Panc1 (cell line): ENCODE results near the gene SSBP3. TPM values are rescaled to one million over a fixed set of nuclear protein-coding genes. Genes with fewer than 3 reads are reported as not detected.

ENCODE experiments used
- ATAC-seq: fragments of 200-7000 bp; cut with Tn5 transposase; 2 replicates; pipeline ENCODE4 v1.9.1; 2020; ENCODE audit warnings: mild to moderate bottlenecking, moderate library complexity
- BruUV-seq: library from RNA; stranded (reverse); fragments of 400-500 nt; replicated peaks from 2 replicates; lab custom pipeline; 2021; lab: Mats Ljungman, UMichigan
- CTCF ChIA-PET: fragments of 300-600 bp; sonication (Branson Sonifier 250); formaldehyde crosslinking; loops from one replicate; lab custom pipeline; 2022; ENCODE audit warnings: antibody characterized with exemption; lab: Charles Lee
- POLR2A ChIA-PET: fragments of 300-600 bp; sonication (Branson Sonifier 250); formaldehyde crosslinking; loops from one replicate; lab custom pipeline; 2022; ENCODE audit warnings: antibody characterized with exemption; lab: Charles Lee
- DNase-seq: peaks from one replicate; pipeline ENCODE4 v3.0.0-alpha.2; 2010; ENCODE audit warnings: low read depth, low spot score
- H3K27ac ChIP-seq: 2 replicates; pipeline ENCODE4 v1.5.1; 2011; ENCODE audit warnings: mild to moderate bottlenecking, low read length, inconsistent platforms
- H3K27me3 ChIP-seq: fragments of 200-500 bp; sonication (Bioruptor generic); 2 replicates; pipeline ENCODE4 v1.6.0; 2014; ENCODE audit warnings: low read length, inconsistent platforms; ENCODE audit not compliant: control insufficient read depth, insufficient read depth
- H3K36me3 ChIP-seq: fragments of 200-500 bp; sonication (Bioruptor generic); 2 replicates; pipeline ENCODE4 v1.5.1; 2014; ENCODE audit warnings: inconsistent platforms, mild to moderate bottlenecking, low read length, moderate library complexity; ENCODE audit not compliant: control insufficient read depth, insufficient read depth
- H3K4me1 ChIP-seq: 2 replicates; pipeline ENCODE4 v1.5.1; 2011; ENCODE audit warnings: inconsistent platforms, mild to moderate bottlenecking, low read length, moderate library complexity; ENCODE audit not compliant: control insufficient read depth, insufficient read depth
- H3K4me3 ChIP-seq, 2 experiments: 2 replicates each; pipeline ENCODE4 v1.5.1; 2011 to 2012; ENCODE audit warnings: low read depth in 2 of 2, low read length in 2 of 2, mild to moderate bottlenecking in 2 of 2, inconsistent platforms in 1 of 2, moderate library complexity in 1 of 2
- H3K9me3 ChIP-seq: fragments of 200-500 bp; sonication (Bioruptor generic); 2 replicates; pipeline ENCODE4 v1.5.1; 2014; ENCODE audit warnings: low read depth, mild to moderate bottlenecking, inconsistent platforms, low read length, moderate library complexity; ENCODE audit not compliant: control insufficient read depth, insufficient read depth
- POLR2AphosphoS5 ChIP-seq: IDR thresholded peaks from 2 replicates; pipeline ENCODE4 v1.6.1; 2012; ENCODE audit warnings: mild to moderate bottlenecking, low read depth, low read length, moderate library complexity
- REST ChIP-seq, 2 experiments: IDR thresholded peaks; 2 replicates each; pipeline ENCODE4 v1.6.1; 2011 to 2012; ENCODE audit warnings: low read depth in 2 of 2, control low read depth in 1 of 2, low read length in 1 of 2, mild to moderate bottlenecking in 1 of 2, moderate library complexity in 1 of 2; ENCODE audit not compliant: insufficient read depth in 1 of 2
- SIN3A ChIP-seq: IDR thresholded peaks from 2 replicates; pipeline ENCODE4 v1.6.1; 2012; ENCODE audit warnings: low read depth, mild to moderate bottlenecking, low read length, moderate library complexity, borderline replicate concordance; ENCODE audit not compliant: insufficient read depth
- TCF7L2 ChIP-seq: IDR thresholded peaks from 2 replicates; pipeline ENCODE4 v1.6.1; 2011; ENCODE audit warnings: mild to moderate bottlenecking, low read depth, low read length, inconsistent platforms
- in situ Hi-C: cut with HindIII; loops from 2 replicates; pipeline ENCODE4 v1.10.0; 2016; ENCODE audit warnings: low sequenced_read_pairs, low pct_unique_long_range_greater_than_20kb
- intact Hi-C: fragments of 100-400 bp; cut with micrococcal nuclease; formaldehyde crosslinking; loops from one replicate; pipeline ENCODE4 v1.10.0; 2022; ENCODE audit not compliant: unreplicated experiment
- total RNA-seq: library from RNA; stranded (reverse); gene quantifications from one replicate; pipeline ENCODE4 v1.2.1, GENCODE V29; 2021; ENCODE audit not compliant: unreplicated experiment
- TF ChIP-seq, protein P1 (sequence below): fragments of 450-650 bp; IDR thresholded peaks from 2 replicates; pipeline ENCODE4 v1.5.1; 2017; ENCODE audit warnings: mild to moderate bottlenecking

SSBP3 gene
- total RNA-seq, 1 experiment from 2014 or later = 22.5 TPM

GRCh38 chr1:54262244-54262643, 143.9 kb downstream of the SSBP3 start:
- intact Hi-C loops = no loop called here

GRCh38 chr1:54260810-54261209, 145.4 kb downstream of the SSBP3 start:
- intact Hi-C loops = no loop called here
- CTCF ChIA-PET = interaction anchor here (0.6 kb wide), 1 partner anchor 228 kb away, joined by 3 read pairs; no protein-coding TSS in a partner anchor
- H3K9me3 ChIP-seq = no peaks in the 10 kb centered on the region
- H3K36me3 ChIP-seq = no peaks in the 10 kb centered on the region
- H3K4me3 ChIP-seq = no peak overlapping the region
- H3K27me3 ChIP-seq = no peaks in the 10 kb centered on the region
- ATAC-seq (no peak), DNase-seq (no peak)
- in situ Hi-C loops = no loop called here
- TF ChIP-seq, protein P1, sequence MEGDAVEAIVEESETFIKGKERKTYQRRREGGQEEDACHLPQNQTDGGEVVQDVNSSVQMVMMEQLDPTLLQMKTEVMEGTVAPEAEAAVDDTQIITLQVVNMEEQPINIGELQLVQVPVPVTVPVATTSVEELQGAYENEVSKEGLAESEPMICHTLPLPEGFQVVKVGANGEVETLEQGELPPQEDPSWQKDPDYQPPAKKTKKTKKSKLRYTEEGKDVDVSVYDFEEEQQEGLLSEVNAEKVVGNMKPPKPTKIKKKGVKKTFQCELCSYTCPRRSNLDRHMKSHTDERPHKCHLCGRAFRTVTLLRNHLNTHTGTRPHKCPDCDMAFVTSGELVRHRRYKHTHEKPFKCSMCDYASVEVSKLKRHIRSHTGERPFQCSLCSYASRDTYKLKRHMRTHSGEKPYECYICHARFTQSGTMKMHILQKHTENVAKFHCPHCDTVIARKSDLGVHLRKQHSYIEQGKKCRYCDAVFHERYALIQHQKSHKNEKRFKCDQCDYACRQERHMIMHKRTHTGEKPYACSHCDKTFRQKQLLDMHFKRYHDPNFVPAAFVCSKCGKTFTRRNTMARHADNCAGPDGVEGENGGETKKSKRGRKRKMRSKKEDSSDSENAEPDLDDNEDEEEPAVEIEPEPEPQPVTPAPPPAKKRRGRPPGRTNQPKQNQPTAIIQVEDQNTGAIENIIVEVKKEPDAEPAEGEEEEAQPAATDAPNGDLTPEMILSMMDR = no peak
- TF ChIP-seq REST (IDR thresholded peaks at IDR 0.05; ENCODE audit: insufficient read depth in 1 of 2, low read depth in 2 of 2, low read length in 1 of 2) (no peak), SIN3A (no peak), TCF7L2 (no peak), POLR2AphosphoS5 (no peak)
- H3K4me1 ChIP-seq = no peaks in the 10 kb centered on the region
- no peak overlapping the region for H3K27ac ChIP-seq
- BruUV-seq = no TSS peak
- POLR2A ChIA-PET = no interaction called here

More at GRCh38 chr1:54262244-54262643, 143.9 kb downstream of the SSBP3 start:
- BruUV-seq = no TSS peak
- Histone ChIP-seq H3K27me3 (no peaks in the 10 kb centered on the region), H3K4me3 (no peak overlapping the region), H3K36me3 (no peaks in the 10 kb centered on the region), H3K9me3 (no peaks in the 10 kb centered on the region), H3K27ac (no peak overlapping the region), H3K4me1 (no peaks in the 10 kb centered on the region)
- CTCF ChIA-PET = no interaction called here
- POLR2A ChIA-PET = no interaction called here
- DNase-seq = no peak
- in situ Hi-C loops = no loop called here
- TF ChIP-seq TCF7L2 = no peak
- TF ChIP-seq, protein P1 = no peak
- no peak for TF ChIP-seq POLR2AphosphoS5
- no peak for TF ChIP-seq REST (IDR thresholded peaks at IDR 0.05; ENCODE audit: insufficient read depth in 1 of 2, low read depth in 2 of 2, low read length in 1 of 2)
- TF ChIP-seq SIN3A = no peak
- no peak for ATAC-seq
